HG03575 (cell line): ENCODE results near the gene MELK.
"Not testable (repeated sequence)": the region's sequence is repeated elsewhere in the genome, so short reads cannot be mapped to it uniquely, and the experiment has no call there.

Experiments used
- ATAC-seq: cut with Tn5 transposase; IDR thresholded peaks from one replicate; pipeline ENCODE4 v1.9.1; 2021; ENCODE audit not compliant: unreplicated experiment, insufficient number of reproducible peaks, low FRiP score; ENCODE audit errors: extremely low read depth

The MELK gene

DNA sequence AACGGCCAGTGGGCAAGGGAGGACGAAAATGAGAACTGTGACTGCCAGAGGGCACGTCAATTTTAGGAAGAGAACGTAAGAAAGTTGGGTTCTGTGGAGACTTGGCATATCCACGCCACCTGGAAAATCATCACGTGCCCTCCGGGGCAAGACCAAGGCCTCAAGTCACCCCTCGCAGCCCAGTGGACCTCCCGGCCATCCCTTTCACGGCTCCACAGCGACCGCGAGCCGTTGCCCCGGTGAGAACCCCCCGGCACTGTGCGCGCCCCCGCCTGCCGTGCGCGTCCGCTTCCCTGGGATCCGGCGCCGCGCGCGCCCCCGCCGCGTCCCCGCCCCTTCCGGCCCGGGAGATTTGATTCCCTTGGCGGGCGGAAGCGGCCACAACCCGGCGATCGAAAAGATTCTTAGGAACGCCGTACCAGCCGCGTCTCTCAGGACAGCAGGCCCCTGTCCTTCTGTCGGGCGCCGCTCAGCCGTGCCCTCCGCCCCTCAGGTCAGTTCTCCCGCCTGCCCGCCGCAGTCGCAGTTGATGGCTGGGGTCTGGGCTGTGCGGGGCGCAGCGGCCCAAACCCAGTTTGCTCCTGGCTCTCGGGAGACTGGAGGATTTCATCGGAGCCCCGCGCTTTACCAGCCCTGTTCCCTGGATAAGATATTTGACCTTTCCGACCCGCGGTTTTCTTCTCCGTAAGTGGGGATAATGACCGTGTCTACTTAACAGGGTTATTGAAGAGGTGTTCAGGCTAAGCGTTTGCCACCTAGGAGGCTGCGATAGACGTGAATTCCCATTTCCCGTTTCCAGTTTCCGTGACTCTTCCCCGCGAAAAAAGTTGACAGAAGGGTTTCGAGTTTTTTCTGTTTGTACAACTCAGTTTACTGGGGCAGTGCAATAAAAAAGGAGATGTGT lies at the start of gene MELK:
Gene MELK (plus strand): TSS at position 381 of the 904 bp plus-strand sequence. CDS start 8,787 bp downstream, outside the sequence.
- ATAC-seq: no peak

DNA sequence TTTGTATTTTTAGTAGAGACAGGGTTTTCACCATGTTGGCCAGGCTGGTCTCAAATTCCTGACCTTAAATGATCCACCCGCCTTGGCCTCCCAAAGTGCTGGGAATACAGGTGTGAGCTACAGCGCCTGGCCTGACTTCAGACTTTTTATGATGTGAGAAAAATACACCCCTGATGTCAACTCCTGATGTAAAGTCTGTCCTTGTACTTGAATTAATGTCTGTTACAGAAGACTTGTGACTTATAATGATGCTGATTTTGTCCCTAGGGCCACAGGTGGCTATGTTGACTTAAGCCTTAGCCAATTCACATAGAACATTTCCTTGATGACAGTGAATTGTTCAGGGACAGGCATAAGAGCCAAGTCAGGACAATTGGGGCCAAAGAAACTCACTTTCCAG lies 42.5 kb upstream of the MELK start:
- ATAC-seq: no peak

DNA sequence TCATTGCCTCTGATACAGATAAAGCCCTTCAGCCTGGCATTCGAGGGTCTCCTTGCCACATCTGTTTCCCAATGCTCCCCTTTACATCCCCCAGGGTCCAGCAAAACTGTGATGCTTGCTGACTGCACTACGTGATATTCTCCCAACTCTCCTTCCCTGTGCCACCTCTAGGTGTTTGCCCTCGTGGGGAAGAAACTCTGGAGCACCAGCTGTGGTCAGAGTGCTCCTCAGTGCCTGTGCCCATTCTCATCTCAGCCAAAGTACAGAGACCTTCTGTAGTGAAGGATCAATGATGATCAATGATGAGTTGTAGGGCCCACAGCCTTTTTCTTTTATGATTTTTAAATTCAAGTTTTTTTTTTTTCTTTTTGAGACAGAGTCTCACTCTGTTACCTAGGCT lies 40.3 kb upstream of the MELK start:
- ATAC-seq: no peak

DNA sequence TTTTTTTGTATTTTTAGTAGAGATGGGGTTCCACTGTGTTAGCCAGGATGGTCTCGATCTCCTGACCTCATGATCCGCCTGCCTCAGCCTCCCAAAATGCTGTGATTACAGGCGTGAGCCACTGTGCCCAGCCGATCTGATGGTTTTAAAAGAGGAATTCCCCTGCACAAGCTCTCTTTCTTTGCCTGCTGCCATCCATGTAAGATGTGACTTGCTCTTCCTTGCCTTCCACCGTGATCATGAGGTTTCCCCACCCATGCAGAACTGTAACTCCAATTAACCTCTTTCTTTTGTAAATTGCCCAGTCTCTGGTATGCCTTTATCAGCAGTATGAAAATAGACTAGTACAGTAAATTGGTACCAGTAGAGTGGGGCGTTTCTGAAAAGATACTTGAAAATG lies 39.0 kb upstream of the MELK start:
- ATAC-seq: not testable (repeated sequence)

DNA sequence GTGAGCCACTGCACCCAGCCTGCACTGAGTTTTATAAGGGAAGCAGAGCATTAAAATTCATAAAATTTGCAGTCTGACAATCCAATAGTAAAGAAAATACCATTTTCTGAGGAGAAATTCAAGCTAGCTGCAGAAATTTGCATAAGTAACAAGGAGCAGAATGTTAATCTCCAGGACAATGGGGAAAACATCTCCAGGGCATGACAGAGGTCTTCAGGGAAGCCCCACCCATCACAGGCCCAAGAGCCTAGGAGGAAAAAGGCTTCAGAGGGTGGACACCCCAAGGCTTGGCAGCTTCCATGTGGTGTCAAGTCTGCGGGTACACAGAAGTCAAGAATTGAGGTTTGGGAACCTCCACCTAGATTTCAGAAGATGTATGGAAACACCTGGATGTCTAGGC lies 37.6 kb upstream of the MELK start:
- no peak for ATAC-seq

- no peak for ATAC-seq
These were observed 34.8 kb upstream of the MELK start for GRCh38 chr9:36537861-36538260.

DNA sequence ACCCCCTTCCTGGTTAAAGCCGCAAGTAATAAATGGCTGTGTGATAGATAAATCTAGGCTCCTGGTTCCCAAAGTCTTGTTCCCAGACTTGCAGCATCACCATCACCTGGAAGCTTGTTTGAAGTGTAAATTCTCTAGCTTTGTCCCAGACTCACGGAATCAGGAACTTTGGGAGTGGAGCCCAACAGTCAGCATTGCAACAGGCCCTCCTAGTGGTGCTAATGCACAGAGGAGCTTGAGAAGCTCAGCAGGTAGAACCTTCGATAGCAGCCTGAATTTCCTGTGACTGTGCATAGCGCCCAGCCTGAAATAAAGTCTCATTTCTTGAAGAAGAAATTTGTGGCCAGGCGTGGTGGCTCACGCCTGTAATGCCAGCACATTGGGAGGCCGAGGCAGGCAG lies 30.3 kb upstream of the MELK start:
- no peak for ATAC-seq

DNA sequence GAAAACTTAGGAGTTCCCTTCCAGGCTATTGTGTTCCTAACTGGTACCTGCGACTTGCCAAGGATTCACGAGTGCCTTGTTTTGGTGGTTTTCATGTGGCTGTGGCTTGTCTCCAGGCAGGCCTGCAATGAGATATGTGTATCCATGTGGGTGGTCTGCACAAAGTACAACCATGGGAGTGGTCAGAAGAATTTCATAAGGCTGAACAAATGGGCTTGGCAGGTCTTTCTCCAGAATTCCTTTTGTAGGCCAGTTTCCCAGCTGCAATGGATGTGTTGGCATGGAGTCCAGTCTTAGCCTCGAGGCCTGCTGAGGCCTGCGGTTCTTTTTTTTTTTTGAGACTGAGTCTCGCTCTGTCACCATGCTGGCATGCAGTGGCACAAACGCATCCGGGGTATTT lies 28.8 kb upstream of the MELK start:
- no peak for ATAC-seq

DNA sequence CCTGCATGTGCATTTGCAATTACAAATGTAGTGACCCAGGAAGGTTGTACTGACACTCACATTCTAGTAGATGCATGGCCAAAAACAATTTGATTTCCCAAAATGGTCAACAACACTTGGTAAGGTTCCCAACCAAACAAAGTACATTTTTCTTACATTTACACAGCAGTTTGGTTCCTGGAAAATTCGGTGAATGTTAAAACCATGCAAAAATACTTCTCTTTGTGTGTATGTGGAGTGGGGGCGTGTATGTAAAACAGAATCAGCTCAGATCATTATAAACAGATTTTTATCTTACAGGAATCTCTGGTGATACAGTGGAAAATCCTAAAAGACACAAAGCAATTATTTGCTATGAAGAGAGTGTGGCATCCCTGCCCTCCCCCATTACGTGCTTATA lies 25.1 kb upstream of the MELK start:
- no peak for ATAC-seq

DNA sequence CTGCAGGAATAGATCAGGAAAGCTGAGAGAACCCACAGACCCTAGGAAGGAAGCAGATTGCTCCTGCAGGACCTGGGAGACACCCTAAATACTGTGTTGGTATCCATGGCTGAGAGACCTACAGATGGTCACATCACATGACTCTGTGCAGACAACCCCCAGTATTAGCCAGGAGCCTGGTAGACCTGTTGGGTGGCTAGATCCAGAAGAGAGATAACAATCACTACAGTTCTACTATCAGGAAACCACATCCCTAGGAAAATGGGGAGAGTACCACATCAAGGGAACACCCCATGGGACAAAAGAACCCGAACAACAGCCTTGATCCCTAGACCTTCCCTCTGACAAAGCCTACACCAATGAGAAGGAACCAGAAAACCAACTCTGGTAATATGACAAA lies 24.2 kb upstream of the MELK start:
- no peak for ATAC-seq

DNA sequence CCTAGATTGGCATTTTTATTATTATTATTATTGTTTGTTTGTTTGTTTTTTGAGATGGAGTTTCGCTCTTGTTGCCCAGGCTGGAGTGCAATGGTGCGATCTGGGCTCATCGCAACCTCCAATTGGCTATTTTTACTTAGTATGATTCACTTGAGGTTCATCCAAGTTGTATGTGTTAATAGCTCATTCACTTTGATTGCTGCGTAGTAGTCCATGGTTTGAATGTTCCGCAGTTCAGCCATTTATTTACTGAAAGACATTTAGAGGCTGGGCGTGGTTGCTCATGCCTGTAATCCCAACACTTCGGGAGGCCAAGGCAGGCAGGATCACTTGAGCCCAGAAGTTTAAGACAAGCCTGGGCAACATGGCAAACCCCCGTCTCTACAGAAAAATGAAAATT lies 22.6 kb upstream of the MELK start:
- no peak for ATAC-seq

GRCh38 chr9:36550631-36551098 lies 22.0 kb upstream of the MELK start:
- not testable (repeated sequence) for ATAC-seq

GRCh38 chr9:36551129-36551528 lies 21.6 kb upstream of the MELK start:
- no peak for ATAC-seq

GRCh38 chr9:36551910-36552309 lies 20.8 kb upstream of the MELK start:
- no peak for ATAC-seq

- ATAC-seq: no peak
These were observed 13.5 kb upstream of the MELK start for GRCh38 chr9:36559036-36559695.

GRCh38 chr9:36560771-36561170 lies 11.9 kb upstream of the MELK start:
- no peak for ATAC-seq

- ATAC-seq: not testable (repeated sequence)
These were observed 9.9 kb upstream of the MELK start for GRCh38 chr9:36562801-36563200.

DNA sequence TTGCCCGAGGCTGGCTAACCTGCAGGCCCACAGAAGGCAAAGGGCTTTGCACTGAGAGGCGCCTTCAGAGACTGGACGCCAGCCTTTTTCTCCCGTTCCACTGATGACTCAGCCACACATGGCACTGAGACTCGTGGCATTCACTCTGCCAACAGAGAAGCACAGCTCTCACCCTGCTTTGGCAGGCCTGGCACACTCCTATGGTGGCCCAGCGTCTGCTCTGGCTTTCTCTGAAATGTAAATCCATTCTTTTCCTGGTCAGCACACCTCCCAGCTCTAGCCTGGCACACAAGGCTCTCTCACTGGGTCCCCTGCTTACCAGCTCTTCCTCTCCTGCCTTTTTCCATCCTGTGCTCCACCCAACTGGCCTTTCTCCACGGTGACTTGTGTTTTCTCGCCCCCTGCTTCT lies 5.9 kb upstream of the MELK start:
- no peak for ATAC-seq

GRCh38 chr9:36568681-36569080 lies 4.0 kb upstream of the MELK start:
- ATAC-seq: not testable (repeated sequence)

- no peak for ATAC-seq
These were observed 1.4 kb upstream of the MELK start for GRCh38 chr9:36571333-36571732.
